Smooth muscle cell (in vitro differentiated cells): ENCODE results near the gene RAPGEF1. TPM values are rescaled to one million over a fixed set of nuclear protein-coding genes. Genes with fewer than 3 reads are reported as not detected.

Source experiments
- DNase-seq: peaks from one replicate; lab custom pipeline; 2025; ENCODE audit not compliant: unreplicated experiment; lab: John Stamatoyannopoulos, UW
- H2AFZ ChIP-seq: fragments of 200-600 bp; sonication (generic); 2 replicates; pipeline ENCODE4 v1.6.0; 2016; ENCODE audit warnings: antibody characterized with exemption, low read depth, mild to moderate bottlenecking
- H3F3A ChIP-seq: fragments of 200-600 bp; sonication (generic); 2 replicates; pipeline ENCODE4 v1.6.0; 2017; ENCODE audit warnings: antibody characterized with exemption, low read depth
- H3K27ac ChIP-seq: fragments of 200-600 bp; sonication (generic); 2 replicates; pipeline ENCODE4 v1.5.1; 2016; ENCODE audit warnings: low read depth, mild to moderate bottlenecking
- H3K27me3 ChIP-seq: fragments of 200-600 bp; sonication (generic); 2 replicates; pipeline ENCODE4 v1.6.1; 2016; ENCODE audit warnings: low read depth, mild to moderate bottlenecking
- H3K36me3 ChIP-seq: fragments of 200-600 bp; sonication (generic); 2 replicates; pipeline ENCODE4 v1.5.1; 2016; ENCODE audit warnings: low read depth
- H3K4me1 ChIP-seq: fragments of 200-600 bp; sonication (generic); 2 replicates; pipeline ENCODE4 v1.5.1; 2016; ENCODE audit warnings: low read depth
- H3K4me2 ChIP-seq: fragments of 200-600 bp; sonication (generic); 2 replicates; pipeline ENCODE4 v1.6.0; 2016; ENCODE audit warnings: mild to moderate bottlenecking
- H3K4me3 ChIP-seq: fragments of 200-600 bp; sonication (generic); 2 replicates; pipeline ENCODE4 v1.5.1; 2016; ENCODE audit warnings: mild to moderate bottlenecking
- H3K79me2 ChIP-seq: fragments of 200-600 bp; sonication (generic); 2 replicates; pipeline ENCODE4 v1.6.0; 2016; ENCODE audit warnings: low read depth, mild to moderate bottlenecking
- H3K9ac ChIP-seq: fragments of 200-600 bp; sonication (generic); 2 replicates; pipeline ENCODE4 v1.6.0; 2016; ENCODE audit warnings: low read depth
- H3K9me3 ChIP-seq: fragments of 200-600 bp; sonication (generic); replicated peaks from 2 replicates; pipeline ENCODE4 v1.5.1; 2016; ENCODE audit warnings: low read depth
- H4K20me1 ChIP-seq: fragments of 200-600 bp; sonication (generic); 2 replicates; pipeline ENCODE4 v1.6.0; 2016; ENCODE audit warnings: low read depth
- WGBS: methylation state at CpG from one replicate; pipeline ENCODE4 v1.1.7; 2016; ENCODE audit warnings: low lambda C conversion rate; 5-methylcytosine and 5-hydroxymethylcytosine counted together
- polyA plus RNA-seq: library from polyadenylated mRNA; unstranded; fragments of >200 nt; fragmentation: Nextera tagmentation; extraction: Ambion mirVana; gene quantifications from 2 replicates; pipeline ENCODE4 v1.2.1, GENCODE V29; 2016
- small RNA-seq: library from RNA; depleted of rRNA; stranded (forward); fragments of <200 nt; gene quantifications from one replicate; pipeline ENCODE3, GENCODE V24; 2014
- total RNA-seq: library from RNA; depleted of rRNA; stranded (reverse); fragments of >200 nt; gene quantifications from 2 replicates; pipeline ENCODE4 v1.2.3, GENCODE V29; 2014
- TF ChIP-seq, protein P1 (sequence below): fragments of 200-600 bp; sonication (generic); IDR thresholded peaks from 2 replicates; pipeline ENCODE4 v1.5.1; 2017; ENCODE audit warnings: borderline replicate concordance, mild to moderate bottlenecking, antibody characterized with exemption; ENCODE audit not compliant: insufficient read depth, poor library complexity, severe bottlenecking

RAPGEF1 gene
- total and polyA plus RNA-seq, 2 experiments from 2014 or later: 16.4 to 17.8 TPM

DNA sequence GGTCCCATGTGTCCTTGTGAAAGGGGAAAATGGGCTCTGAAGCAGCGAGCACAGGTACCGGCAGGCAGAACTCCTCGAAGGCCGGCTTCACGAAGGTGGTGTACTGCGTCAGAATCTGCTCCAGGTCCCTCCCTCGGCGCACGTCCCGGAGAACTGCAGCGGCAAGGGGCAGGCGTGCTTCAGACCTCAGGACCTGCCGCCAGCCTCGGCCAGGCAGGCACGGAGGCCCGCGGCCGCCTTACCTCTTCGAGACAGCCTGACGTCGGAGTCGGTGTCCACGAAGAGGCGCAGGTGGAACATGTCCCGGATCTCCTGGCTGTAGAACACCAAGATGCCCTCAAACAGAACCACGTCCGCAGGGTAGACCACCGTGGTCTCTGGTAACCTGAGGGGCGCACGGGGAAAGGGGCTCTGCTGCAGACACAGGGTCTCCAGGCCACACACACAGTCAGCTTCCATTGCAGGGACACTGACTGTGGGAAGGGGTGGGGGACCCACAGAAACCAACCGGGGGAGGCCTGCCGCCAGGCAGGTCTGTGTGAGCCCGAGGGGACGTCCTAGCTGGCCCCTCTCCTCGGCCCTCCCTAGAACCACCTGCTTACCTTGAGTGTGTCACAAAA lies 210.9 kb downstream of the RAPGEF1 start:
- peaks cover 6% of the 10 kb centered on the region for H4K20me1 ChIP-seq
- H3K9me3 ChIP-seq: no peaks in the 10 kb centered on the region
- no peak overlapping the region for H2AFZ ChIP-seq
- no peak for DNase-seq
- H3F3A ChIP-seq: peaks cover 10% of the 10 kb centered on the region
- H3K4me3 ChIP-seq: no peak overlapping the region
- H3K4me2 ChIP-seq: no peak overlapping the region
- no peak overlapping the region for H3K27ac ChIP-seq
- 96% methylated on average over 33 of the region's 35 CpGs for WGBS
- peaks cover 6% of the 10 kb centered on the region for H3K79me2 ChIP-seq
- TF ChIP-seq, protein P1, sequence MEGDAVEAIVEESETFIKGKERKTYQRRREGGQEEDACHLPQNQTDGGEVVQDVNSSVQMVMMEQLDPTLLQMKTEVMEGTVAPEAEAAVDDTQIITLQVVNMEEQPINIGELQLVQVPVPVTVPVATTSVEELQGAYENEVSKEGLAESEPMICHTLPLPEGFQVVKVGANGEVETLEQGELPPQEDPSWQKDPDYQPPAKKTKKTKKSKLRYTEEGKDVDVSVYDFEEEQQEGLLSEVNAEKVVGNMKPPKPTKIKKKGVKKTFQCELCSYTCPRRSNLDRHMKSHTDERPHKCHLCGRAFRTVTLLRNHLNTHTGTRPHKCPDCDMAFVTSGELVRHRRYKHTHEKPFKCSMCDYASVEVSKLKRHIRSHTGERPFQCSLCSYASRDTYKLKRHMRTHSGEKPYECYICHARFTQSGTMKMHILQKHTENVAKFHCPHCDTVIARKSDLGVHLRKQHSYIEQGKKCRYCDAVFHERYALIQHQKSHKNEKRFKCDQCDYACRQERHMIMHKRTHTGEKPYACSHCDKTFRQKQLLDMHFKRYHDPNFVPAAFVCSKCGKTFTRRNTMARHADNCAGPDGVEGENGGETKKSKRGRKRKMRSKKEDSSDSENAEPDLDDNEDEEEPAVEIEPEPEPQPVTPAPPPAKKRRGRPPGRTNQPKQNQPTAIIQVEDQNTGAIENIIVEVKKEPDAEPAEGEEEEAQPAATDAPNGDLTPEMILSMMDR: no peak
- no peaks in the 10 kb centered on the region for H3K36me3 ChIP-seq
- no peak overlapping the region for H3K9ac ChIP-seq
- no peaks in the 10 kb centered on the region for H3K27me3 ChIP-seq
- peaks cover 6% of the 10 kb centered on the region for H3K4me1 ChIP-seq

DNA sequence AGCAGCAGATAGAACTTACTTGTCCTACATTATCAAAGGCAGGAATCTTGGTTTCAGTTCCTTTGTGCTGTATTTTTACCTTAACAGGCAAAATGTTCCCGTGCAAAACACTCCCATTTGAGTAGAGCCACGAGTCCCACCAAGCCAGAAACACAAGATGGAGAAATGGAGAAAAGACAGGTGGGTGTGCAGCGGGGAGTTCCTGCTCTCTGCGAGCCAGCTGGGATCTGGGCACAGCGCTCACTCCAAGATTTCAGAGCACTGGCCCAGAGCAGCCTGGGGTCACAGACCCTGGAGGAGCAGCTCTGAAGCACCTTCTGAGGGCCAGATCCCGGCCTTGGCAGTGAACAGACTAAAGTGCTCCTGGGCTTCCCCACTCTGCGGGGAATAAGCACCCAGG lies 211.7 kb downstream of the RAPGEF1 start:
- H3K9me3 ChIP-seq: no peaks in the 10 kb centered on the region
- H4K20me1 ChIP-seq: peaks cover 14% of the 10 kb centered on the region
- H3K4me1 ChIP-seq: peaks cover 6% of the 10 kb centered on the region
- H3F3A ChIP-seq: peaks cover 10% of the 10 kb centered on the region
- no peak overlapping the region for H2AFZ ChIP-seq
- WGBS: 95% methylated on average over 7 of the region's 7 CpGs
- no peak overlapping the region for H3K4me2 ChIP-seq
- no peaks in the 10 kb centered on the region for H3K36me3 ChIP-seq
- TF ChIP-seq, protein P1: no peak
- no peak for DNase-seq
- H3K79me2 ChIP-seq: peaks cover 6% of the 10 kb centered on the region
- no peak overlapping the region for H3K27ac ChIP-seq
- no peak overlapping the region for H3K9ac ChIP-seq
- H3K27me3 ChIP-seq: no peaks in the 10 kb centered on the region
- no peak overlapping the region for H3K4me3 ChIP-seq

Small RNA genes within 50 kb of the gene (small RNA-seq; reads per million reads assigned to genes)
- gene EIF4A1P3: not detected
- not detected for gene RF00272
- not detected for gene RN7SL328P

Other genes with a start within 250 kb of the RAPGEF1 start
- gene POMT1, start 237.2 kb downstream of the RAPGEF1 start, total RNA-seq: 11.8 and 14.6 TPM in 2 replicates
- 15.2 and 23.6 TPM in 2 replicates for gene POMT1, start 237.2 kb downstream of the RAPGEF1 start, polyA plus RNA-seq
- 9.7 and 13.6 TPM in 2 replicates for gene UCK1, start 208.8 kb downstream of the RAPGEF1 start, total RNA-seq
- 18.7 and 20.2 TPM in 2 replicates for gene UCK1, start 208.8 kb downstream of the RAPGEF1 start, polyA plus RNA-seq
- not detected in 2 replicates for gene PRRT1B, start 194.6 kb downstream of the RAPGEF1 start, total RNA-seq
- not detected in 2 replicates for gene PRRT1B, start 194.6 kb downstream of the RAPGEF1 start, polyA plus RNA-seq